ENCODE measurements around the gene SENP1. TPM values are rescaled to one million over a fixed set of nuclear protein-coding genes. Genes with fewer than 3 reads are reported as not detected.

Gene SENP1
- total RNA-seq, 1 experiment from 2014 or later, result 28.8 TPM

DNA sequence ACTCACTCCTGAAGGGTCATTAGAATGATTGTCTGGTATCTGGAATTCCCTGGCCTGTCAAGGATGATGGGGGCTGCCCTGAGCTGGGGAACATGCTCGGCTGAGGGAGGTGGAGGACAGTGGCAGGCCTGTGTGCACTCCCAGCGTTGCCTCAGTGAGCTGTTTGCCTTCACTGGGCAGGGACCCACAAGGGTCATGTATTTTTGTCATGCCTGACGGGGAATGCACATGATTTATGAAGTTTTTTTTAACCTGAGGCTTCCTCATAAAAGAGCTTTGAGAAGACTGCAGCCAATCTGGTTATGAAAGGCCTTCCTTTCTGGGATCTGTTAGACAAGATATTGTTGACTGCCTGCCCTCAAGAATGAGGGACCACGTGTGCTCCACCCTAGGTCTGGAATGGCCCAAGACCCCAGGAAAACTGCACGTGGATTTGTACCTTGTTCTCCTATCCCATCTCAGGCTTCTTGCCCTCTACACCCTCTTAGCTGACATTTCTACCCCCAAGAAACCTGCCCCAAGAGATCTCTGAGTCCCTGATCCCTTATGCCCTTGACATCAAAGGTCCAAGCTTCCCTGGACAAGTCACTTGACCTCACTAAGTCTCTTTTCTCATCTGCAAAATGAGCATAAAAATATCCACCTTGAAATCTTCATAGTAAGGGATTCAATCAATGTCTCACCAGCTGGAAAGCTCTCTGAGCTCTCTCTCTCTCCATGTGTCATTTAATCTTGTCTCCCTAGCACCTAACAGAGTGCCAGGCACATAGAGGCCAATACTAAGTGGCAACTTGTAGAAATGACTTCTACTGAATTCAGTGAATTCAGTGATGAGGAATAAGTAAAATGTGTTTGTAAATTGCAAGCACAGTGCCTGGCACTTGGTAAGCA, 77.1 kb downstream of the SENP1 start:
- peaks cover 16 to 27% of the 10 kb centered on the region in 2 experiments for H3K4me1 Mint-ChIP-seq
- Histone ChIP-seq H2BK120ac (ENCODE audit: low read depth, low read length, poor library complexity, severe bottlenecking) (no peak overlapping the region), H3K4me1 (ENCODE audit: insufficient read depth, low read length) (no peaks in the 10 kb centered on the region), H3K27me3 (ENCODE audit: insufficient read depth, low read length) (peaks cover 78% of the 10 kb centered on the region), H3K79me2 (ENCODE audit: insufficient read depth, low read length) (no peaks in the 10 kb centered on the region), H3K23me2 (ENCODE audit: insufficient read length, low read depth, low read length, poor library complexity, severe bottlenecking) (no peaks in the 10 kb centered on the region), H4K91ac (ENCODE audit: insufficient read length, low read depth, low read length) (no peak overlapping the region), H2BK15ac (ENCODE audit: low read depth, low read length) (no peak overlapping the region), H2AK5ac (ENCODE audit: insufficient read length, low read length) (no peak overlapping the region), H2BK20ac (ENCODE audit: low read depth, low read length, poor library complexity, severe bottlenecking) (no peak overlapping the region), H3K4me2 (ENCODE audit: insufficient read depth, insufficient read length, low read length) (no peak overlapping the region), H3K9ac (ENCODE audit: extremely low read depth, insufficient read length, low read length) (no peak overlapping the region), H3K14ac (ENCODE audit: insufficient read depth, low read length) (no peak overlapping the region), H3K79me1 (ENCODE audit: insufficient read depth, low read depth, low read length, poor library complexity, severe bottlenecking) (no peaks in the 10 kb centered on the region), H2AFZ (ENCODE audit: low read length) (no peak overlapping the region), H3K18ac (ENCODE audit: insufficient read length, low read depth, low read length) (no peak overlapping the region), H3T11ph (ENCODE audit: low read length) (no peak overlapping the region), H3K56ac (ENCODE audit: insufficient read length, low read depth, low read length) (no peak overlapping the region), H2BK5ac (ENCODE audit: insufficient read length, low read length) (no peak overlapping the region), H2BK12ac (ENCODE audit: insufficient read length, low read depth, low read length) (no peak overlapping the region), H3K23ac (ENCODE audit: insufficient read length, low read depth, low read length) (no peak overlapping the region), H3K9me3 (ENCODE audit: control insufficient read depth, low read depth, low read length) (no peaks in the 10 kb centered on the region), H4K20me1 (ENCODE audit: control insufficient read depth, insufficient read depth, insufficient read length) (peaks cover 2% of the 10 kb centered on the region), H3K4ac (ENCODE audit: low read depth, low read length) (no peak overlapping the region), H4K5ac (ENCODE audit: insufficient read length, low read depth, low read length) (no peak overlapping the region), H3K27ac (ENCODE audit: insufficient read length, low read depth, low read length) (no peak overlapping the region), H4K8ac (replicated peaks; ENCODE audit: insufficient read length, low read depth, low read length) (no peak overlapping the region)
- DNase-seq, result no peak
- no peaks in the 10 kb centered on the region for H3K36me3 Mint-ChIP-seq (ENCODE audit: insufficient read depth in 1 of 3, low read depth in 3 of 3)
- H3K27ac Mint-ChIP-seq, result no peak overlapping the region
- H3K27me3 Mint-ChIP-seq (ENCODE audit: low read depth), result peaks cover 99% of the 10 kb centered on the region
- no peaks in the 10 kb centered on the region; a peak in 2 of 5 replicates for H3K9me3 Mint-ChIP-seq
- no CpG with 5 or more reads among the region's 5 CpGs for WGBS (ENCODE audit: extremely low coverage, insufficient read length, low lambda C conversion rate)
- TF ChIP-seq, protein P1, sequence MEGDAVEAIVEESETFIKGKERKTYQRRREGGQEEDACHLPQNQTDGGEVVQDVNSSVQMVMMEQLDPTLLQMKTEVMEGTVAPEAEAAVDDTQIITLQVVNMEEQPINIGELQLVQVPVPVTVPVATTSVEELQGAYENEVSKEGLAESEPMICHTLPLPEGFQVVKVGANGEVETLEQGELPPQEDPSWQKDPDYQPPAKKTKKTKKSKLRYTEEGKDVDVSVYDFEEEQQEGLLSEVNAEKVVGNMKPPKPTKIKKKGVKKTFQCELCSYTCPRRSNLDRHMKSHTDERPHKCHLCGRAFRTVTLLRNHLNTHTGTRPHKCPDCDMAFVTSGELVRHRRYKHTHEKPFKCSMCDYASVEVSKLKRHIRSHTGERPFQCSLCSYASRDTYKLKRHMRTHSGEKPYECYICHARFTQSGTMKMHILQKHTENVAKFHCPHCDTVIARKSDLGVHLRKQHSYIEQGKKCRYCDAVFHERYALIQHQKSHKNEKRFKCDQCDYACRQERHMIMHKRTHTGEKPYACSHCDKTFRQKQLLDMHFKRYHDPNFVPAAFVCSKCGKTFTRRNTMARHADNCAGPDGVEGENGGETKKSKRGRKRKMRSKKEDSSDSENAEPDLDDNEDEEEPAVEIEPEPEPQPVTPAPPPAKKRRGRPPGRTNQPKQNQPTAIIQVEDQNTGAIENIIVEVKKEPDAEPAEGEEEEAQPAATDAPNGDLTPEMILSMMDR (conservative IDR thresholded peaks at IDR 0.05), result no peak
- H3K4me3 Mint-ChIP-seq, result no peak overlapping the region
